Embryonic facial prominence (tissue), 1 donor: Measurements from ENCODE around the gene USP3.
"Not testable (repeated sequence)": the region's sequence is repeated elsewhere in the genome, so short reads cannot be mapped to it uniquely, and the experiment has no call there.

ENCODE experiments used
- DNase-seq: peaks from one replicate; pipeline ENCODE4 v3.0.0-alpha.2; 2016; ENCODE audit errors: extremely low spot score

The USP3 gene

DNA sequence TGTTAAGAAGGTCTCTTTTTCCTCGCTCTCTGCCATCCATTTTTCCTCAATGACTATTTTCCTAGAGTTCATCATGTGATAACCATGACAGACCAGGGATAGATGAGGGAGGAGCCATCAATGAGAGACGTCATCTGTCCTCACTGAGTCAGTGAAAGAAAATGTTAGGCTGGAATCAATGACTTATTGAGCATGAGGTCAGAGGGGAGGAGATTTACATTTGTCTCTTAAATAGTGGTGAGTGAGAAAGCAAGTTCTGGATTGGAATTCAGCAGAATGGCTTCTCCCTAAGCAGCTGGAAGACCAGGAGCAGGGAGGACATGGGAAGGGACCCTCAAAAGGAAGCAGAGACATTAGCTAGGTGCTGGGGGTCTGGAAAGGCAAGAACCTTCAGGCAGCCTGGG is 28.2 kb upstream of the USP3 start:
- no peak for DNase-seq

DNA sequence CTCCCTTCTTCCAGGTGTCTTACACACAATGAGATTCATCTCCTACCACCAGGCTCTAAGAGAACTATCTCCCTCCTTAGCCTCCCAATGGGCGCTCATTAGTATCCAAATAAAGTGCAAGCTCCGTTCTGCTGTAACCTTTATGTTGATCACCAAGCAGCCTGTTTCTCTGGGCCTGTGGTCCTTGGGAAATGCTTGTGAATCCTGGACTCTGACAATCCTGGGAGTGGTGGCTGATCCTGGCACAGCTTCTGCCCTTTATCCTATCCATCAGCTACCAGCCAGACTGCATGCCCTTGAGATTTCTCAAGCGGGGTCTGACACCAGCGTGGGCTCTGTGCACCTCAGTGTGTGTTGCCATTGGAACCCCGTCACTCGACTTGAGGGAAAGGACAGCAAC is 26.1 kb upstream of the USP3 start:
- DNase-seq: no peak

DNA sequence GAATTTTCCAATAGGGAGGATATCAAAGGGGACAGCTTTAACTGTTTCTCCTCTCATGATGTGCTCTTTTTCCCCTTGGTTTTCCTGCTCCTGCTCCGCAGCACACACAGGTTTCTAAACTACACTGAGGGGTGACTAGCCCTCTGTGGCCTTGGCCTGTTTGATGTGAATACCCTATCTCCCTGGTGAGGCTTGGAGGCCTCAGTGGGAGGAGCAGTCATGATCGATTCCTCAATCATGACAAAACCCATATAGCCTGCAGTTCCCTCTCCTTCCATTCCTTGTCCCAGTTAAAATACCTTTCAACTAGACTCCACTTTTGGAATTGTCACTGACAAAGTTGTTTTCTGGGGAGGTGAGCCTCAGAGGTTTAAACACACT is 24.0 kb upstream of the USP3 start:
- no peak for DNase-seq

DNA sequence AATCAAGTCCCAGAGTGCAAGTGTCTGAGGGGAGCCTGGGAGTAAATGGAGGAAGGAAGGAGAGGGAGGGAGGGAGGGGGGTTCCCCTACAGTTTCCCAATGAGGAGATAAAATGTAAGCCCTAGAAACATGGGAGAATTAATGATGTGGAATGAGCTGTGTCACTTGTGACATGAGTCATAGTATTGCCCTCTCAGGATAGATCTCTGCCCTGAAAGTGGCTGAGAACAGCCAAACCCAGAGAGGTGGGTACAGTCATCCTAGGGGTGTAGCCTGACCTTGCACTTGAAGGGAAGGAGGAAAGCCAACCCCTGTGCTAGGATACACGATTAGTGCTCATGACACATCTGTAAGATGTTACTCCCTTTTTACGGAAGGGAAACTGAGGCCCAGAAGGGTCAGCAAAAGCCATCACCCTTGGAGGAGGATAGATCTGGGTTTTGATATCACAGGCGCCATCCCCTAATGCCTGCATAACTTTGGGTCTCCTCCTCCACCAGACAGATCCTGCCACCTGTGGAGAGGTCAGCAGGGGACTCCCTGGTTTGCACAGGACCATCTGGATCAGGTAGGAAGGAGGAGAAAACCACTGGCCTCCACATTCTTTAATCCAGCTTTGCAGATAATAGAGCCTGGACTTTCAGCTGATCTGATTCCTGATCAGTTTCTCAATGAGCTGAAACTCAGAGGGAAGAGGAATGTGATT is 23.1 kb upstream of the USP3 start:
- DNase-seq: no peak

DNA sequence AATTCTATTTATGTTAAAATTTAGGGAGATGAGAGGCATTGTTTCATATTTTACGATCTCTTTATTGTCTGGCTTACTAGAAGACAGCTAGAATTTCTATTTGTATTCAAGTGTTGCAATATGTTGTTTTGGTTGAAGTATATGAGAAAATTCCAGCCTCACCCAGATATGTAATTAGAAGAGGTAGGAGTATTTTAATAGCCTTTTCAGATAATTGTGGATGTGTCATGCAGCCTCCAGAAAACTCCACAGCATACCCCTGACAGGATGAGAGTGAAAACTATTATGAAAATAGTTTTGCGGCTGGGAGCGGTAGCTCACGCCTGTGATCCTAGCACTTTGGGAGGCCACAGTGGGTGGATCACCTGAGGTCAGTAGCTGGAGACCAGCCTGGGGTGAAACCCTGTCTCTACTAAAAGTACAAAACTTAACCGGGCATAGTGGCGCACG is 21.5 kb upstream of the USP3 start:
- DNase-seq: no peak

DNA sequence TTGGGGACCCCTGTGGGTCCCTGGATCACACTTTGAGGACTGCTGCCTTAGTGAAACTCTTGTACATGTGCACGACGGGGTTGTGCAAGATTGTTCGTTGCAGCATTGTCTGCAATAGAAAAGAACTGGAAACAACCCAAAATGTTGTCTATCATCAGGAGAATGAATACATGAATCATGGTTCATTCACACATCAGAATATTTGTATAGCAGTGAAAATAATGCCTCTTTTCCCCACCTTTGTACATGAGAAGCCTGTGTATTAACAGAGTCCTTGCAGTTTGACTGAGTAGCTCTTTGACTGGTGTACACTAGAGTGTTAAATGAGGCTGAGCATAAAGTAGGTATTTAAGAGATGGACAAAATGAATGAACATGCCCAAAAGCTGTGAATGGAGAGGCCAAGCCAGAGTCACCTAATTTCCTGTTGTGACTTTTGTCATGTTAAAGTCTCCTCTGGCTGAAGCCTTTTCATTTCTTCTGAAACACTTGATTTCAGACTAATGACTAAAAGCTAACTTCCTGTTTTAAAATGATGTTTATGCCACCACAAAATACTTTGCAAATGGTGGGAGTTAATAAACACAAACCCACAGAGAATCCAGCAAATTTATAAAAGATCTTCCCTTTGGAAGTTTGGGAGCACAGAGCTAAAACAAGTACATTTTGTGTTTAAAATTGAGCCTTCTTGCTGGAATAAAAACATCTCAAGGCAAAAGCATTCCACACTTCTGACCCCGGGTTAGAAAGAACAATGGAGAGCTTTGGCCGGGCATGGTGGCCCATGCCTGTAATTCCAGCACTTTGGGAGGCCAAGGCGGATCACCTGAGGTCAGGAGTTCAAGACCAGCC is 20.6 kb upstream of the USP3 start:
- DNase-seq: no peak

DNA sequence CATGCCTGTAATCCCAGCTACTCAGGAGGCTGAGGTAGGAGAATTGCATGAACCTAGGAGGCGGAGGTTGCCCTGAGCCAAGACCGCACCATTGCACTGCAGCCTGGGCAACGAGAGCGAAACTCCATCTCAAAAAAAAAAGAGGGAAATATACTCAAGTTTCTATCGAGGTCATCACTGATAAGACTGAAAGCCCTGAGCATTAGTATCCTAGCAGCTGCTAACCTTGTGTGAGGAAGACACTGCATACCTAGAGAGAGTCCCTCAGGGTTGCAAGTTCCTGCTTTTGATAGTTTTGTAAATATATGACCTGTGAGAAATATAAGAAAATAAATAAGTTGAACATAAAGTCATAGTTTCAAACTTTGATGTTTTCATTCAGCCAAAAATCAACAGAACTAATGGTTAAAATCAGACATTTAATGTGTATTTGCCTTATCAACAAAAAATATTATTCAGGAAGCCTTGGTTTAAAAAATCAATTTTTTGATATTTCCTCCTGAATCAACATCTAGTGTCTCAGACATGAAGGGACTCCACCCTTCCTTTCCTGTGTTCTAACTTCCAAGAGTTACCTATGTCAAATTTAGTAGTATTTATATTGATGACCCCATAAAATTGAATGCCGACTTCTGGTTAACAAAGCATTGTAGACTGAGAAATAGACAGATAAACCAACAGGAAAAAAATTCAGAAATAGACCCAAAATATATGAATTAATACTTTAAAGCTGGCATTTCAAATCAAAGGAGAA is 19.8 kb upstream of the USP3 start:
- DNase-seq: no peak

DNA sequence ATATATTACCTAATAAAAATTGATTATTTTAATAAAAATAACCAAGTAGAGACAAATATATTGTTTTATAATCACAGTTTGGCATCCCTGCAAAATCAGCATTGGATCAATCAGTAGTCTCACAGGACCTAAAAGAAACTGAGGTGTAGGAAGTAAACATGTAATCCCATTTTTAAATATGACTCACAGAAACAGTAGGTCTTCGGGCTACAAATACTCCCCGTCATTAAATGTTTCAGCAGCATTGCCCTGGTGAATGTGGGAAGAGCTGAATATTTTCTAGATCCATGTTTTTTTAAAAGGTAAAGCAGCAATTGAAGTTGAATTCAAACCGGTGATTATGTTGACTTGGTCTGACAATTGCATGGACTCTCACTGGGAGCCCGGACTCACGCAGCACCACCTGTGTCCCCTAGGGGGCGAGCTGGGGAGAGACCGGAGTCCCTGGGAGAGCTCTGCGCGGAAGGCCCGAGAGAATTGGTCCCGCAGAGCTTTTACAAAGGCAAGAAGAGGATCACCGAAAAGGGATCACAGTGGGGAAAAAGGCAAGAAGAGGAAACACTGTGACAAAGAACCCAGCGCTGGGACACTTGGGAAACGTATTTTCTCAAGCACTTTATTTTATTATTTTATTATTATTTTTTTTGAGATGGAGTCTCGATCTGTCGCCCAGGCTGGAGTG is 17.2 kb upstream of the USP3 start:
- no peak for DNase-seq

DNA sequence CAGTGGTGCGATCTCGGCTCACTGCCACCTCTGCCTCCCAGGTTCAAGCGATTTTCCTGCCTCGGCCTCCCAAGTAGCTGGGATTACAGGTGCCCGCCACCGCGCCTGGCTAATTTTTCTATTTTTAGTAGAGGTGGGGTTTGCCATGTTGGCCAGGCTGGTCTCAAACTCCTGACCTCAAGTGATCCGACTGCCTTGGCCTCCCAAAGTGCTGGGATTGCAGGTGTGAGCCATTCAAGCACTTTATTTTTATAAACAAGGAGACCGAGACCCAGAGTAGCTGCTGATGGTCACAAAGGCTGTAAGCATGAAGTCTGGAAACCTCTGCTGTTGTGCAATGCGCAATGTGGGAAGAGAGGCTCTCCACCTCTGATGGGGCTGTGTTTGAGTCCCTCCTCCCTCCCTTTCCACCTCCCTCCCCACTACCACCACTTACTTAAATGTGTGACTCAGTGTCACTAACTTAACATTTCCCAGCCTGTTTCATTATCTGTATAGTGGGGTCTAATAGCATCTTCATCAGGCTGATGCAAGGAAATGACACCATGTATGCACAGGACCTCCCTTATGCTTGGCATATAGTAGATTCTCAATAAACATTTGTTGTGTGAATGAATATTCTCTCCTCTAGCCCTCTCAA is 16.5 kb upstream of the USP3 start:
- DNase-seq: not testable (repeated sequence)

DNA sequence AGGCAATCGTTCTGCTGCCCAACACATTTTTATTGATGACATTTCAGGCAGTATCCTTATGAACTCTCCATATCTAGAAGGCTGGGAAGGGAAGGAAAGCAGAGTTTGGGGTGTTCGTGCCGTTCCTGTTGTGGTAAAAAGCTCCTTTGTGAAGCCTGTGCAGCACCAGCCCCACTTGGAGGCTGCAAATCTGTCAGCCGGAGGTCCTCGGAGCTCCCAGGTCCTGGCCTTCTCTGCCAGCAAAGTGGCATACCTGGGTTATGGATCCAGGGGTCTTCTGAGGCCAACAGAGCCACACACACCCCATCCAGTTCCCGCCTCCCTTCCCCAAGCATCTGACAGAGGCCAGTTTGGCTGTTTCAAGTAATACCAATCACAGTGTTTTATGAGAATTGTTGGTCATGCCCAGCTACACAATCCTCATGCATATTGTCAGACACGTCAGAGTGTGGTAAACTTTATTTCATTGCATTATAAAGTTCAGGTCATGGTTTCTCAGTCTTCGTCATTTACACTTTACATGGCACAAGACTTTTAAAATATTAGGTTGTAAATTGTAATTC is 15.9 kb upstream of the USP3 start:
- DNase-seq: no peak

DNA sequence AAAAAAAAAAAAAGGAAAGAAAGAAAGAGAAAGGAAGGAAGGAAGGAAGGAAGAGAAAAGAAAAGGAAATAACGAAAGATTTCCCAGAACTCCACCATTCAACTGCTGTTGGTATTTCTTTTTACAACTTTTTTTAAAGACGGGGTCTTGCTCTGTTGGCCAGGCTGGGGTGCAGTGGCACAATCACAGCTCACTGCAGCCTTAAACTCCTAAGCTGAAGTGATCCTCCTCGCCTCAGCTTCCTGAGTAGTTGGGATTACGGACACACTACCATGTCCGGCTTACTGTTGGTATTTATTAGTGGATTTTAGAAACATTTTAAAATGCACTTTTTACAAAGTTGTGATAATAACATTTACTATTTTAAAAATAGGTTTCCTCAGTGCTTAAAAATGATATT is 15.0 kb upstream of the USP3 start:
- DNase-seq: no peak

DNA sequence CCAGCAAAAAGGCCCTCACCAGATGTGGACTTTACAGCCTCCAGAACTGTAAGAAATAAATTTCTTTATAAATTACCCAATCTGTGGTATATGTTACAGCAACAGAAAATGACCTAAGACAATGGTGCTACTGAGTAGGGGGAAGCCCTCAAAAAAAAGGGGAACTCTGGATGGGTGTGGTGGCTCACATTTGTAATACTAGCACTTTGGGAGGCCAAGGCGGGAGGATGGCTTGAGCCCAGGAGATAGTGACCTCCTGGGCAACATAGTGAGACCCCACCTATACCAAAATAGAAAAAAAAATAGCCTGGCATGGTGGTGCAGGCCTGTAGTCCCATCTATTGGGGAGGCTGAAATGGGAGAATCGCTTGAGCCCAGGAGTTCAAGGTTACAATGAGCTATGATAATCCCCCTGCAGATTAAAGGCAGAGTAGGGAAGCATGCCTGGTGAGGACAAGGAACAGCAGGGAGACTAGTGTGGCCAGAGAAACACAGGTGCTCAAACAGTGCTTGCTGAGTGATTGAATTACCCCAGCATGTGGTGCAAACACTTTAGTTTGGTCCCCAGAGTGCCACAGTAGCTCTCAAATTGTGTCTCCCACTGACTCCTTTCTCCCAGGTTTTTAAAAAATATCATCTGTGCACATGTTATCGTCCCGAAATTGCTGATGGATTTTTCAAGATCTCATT is 13.9 kb upstream of the USP3 start:
- no peak for DNase-seq

DNA sequence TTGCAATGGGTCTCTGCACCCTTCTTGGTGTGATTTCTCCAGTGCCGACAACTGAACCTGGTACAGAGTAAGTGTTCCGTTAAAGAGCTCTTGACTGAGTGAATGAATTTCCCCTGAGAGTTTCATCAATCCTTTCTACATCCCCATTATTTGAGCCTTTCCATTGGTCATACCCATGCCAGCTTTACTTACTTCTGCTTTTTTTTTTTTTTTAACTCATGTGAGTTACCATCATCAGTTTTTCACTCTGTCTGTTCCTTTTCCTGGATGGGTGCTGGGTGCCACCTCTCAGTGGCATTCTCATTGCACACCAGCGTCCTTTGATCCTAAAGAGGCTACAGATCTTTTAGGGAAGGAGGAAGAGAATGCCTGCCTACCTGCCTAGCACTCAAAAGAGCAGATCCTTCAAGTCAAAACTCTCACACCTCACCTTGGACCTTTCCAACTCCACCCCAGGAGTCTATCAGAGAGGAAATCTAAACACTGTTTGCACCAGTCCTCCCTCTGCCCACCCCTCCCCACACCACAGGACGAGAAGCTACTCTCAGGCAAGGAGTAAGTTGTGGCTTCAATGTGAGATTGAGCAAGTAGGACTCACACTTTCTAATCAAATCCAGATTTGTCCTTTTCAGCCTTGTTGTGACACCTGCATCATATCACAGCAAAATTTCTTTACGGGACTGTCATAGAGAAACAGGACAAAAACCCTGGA is 13.1 kb upstream of the USP3 start:
- DNase-seq: no peak

DNA sequence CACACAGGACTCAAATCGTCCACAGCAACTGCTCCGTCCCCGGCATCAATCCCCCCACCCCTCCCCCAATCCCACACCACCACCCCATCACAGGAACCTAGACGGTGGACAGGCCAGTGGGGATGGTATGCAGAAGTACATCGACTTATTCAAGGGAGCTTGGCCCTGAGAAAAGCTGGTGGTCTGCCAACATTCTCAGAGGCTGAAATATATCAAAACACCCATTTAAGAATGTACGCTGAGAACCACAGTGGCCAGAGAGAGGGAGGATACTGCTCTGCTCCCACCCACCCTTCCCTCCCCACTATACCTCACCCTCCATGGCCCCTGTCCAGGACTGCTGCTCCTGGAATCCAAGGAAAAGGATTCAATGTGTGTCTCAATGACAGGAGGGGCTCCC is 12.4 kb upstream of the USP3 start:
- no peak for DNase-seq

DNA sequence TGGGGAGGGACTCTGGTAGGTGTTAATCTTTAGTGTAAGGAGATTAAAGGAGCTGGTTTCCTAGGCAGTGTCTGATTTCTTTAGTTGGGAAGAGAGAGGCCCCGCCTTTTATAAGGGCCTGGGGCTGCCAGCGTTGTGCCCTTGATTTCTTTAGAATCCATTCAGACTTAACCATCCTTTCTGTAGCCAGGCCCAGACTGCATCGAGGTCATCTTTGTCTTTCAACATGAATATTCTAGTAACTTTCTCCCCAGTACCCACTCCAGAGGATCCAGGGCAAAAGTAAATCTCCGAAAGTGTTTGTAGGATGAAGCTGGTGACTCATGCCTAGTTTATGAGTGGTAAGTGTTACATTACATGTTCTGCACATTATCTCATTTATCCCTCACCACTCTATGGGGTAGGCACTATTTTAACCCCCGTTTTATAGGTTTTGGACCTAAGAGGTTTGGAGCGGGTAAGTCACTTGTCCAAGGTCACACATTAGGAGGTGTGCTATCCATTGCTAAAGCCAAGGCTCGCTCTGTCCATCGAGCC is 11.8 kb upstream of the USP3 start:
- no peak for DNase-seq

DNA sequence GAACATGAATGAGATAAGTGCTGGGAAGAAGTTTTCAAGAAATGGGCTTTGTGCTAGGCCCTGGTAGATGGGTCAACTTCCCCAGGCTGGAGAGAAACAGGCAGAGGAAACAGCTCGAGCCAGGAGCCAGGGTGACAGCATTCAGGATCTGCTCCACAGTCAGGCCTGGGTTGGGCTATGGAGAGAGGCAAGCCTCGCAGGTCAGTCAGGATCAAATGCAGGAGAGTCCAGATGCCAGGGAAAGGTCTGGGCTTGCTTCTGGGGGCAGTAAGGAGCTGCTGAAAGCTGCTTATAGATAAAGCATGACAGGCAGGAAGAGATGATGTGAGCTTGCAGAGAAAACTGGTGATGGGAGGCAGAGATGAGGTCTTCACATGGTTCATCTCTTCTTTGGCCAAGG is 11.0 kb upstream of the USP3 start:
- DNase-seq: no peak

DNA sequence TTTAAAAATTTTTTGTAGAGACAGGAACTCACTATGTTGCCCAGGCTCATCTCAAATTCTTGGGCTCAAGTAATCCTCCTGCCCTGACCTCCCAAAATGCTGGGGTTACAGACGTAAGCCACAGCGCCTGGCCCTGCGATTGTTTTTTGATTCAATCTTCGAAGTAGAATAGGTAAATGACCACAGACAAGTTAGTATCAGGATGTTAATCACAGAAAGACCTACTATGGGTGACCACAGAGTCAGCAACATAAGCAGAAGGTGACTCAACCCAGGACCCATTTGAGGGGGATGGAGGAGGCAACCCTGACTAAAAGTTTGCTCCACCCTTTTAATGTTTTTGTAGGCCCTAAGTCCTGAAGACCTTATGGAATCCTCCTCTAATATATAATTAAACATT is 10.0 kb upstream of the USP3 start:
- DNase-seq: no peak

DNA sequence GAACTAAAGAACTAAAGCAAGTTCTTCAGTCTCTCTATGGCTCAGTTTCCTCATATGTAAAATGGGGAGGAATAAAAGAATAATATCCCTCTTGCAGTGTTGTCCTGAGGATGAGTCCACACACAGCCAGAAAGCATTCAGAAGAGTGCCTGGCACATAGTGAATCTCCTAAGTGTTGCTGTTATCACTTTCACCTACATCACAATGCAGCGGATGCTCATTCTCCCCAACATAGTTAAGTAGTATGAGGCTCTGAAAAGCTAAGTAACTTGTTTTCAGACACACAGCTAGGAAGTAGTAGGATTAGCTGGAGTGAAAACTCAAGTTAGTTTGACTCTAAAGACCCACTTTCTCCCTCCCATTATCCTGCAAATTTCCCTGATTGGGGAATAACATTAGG is 9.1 kb upstream of the USP3 start:
- no peak for DNase-seq

DNA sequence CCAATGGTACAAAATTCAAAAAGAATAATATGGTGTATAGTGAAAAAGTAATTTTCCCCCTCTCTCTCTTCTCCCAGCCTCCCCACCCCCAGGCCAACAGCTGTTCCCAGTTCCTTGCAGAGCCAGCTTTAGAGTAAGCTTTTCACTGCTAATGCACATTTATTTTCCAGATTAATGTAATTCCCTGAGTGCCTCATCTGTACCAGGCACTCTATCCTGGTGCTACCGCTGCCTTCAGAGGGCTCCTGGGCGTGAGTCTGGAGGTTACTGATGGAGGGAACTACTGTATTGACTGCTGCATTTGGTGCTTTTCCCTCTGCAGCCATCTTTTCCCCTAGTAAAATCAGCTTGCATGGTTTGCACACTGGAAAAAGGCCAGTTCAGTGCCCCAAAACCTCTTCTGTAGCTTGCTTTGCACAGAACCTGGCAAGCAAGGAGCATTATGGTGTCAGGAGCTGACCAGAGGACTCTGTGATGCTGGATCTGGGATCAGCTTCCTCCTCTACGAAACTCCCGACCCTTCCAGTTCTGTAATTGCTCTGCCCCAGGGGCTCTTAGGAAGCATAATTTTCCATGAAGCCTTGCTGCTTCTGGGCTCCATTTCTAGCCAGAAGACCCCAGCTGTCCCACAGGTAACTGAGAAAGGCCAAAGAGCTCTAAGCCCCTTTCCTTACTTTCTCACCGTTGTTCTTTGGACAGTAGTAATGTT is 8.5 kb upstream of the USP3 start:
- no peak for DNase-seq
